Measurements from ENCODE around the gene CRYL1. TPM values are rescaled to one million over a fixed set of nuclear protein-coding genes. Genes with fewer than 3 reads are reported as not detected.
"Not testable (repeated sequence)": the region's sequence is repeated elsewhere in the genome, so short reads cannot be mapped to it uniquely, and the experiment has no call there.

Gene CRYL1
- total and polyA plus RNA-seq, 2 donors (not counting 1 experiment from before 2014, with no cell fraction given) = 6.5 to 15.1 TPM

GRCh38 chr13:20435616-20436368 lies 89.9 kb downstream of the CRYL1 start:
- H3K9me3 ChIP-seq (ENCODE audit: control extremely low read depth in 1 of 3, control insufficient read depth in 2 of 3, insufficient read depth in 1 of 3, low read length in 2 of 3) = peaks cover 0 to 2% (median 0%) of the 10 kb centered on the region in 3 donors
- 96% methylated on average over 57 of the region's 57 CpGs for WGBS (ENCODE audit: insufficient coverage)
- no peak overlapping the region for H3K9ac ChIP-seq (ENCODE audit: low read length)
- Mint-ChIP-seq H3K27ac (no peak overlapping the region), H3K27me3 (no peaks in the 10 kb centered on the region), H3K4me3 (no peak overlapping the region), H3K4me1 (no peaks in the 10 kb centered on the region), H3K9me3 (ENCODE audit: insufficient read depth) (peaks cover 4% of the 10 kb centered on the region)
- H3K27ac ChIP-seq (ENCODE audit: low read length in 2 of 2) = no peak overlapping the region
- H3K79me2 ChIP-seq (ENCODE audit: control insufficient read depth, insufficient read depth, low read length) = no peaks in the 10 kb centered on the region
- DNase-seq (no peak), ATAC-seq (ENCODE audit: low read depth) (no peak)
- H4K20me1 ChIP-seq (ENCODE audit: control insufficient read depth, insufficient read depth, low read length, poor library complexity, severe bottlenecking) = no peaks in the 10 kb centered on the region
- H3K27me3 ChIP-seq (replicated peaks in 1 of 4; ENCODE audit: control extremely low read depth in 1 of 4, control insufficient read depth in 3 of 4, insufficient read depth in 4 of 4, low read length in 3 of 4) = no peaks in the 10 kb centered on the region
- H3K4me2 ChIP-seq (replicated peaks; ENCODE audit: low read depth, low read length, poor library complexity, severe bottlenecking) = no peak overlapping the region
- POLR2A ChIA-PET = no interaction called here
- H3K36me3 ChIP-seq (replicated peaks in 1 of 2; ENCODE audit: control extremely low read depth in 1 of 2, control insufficient read depth in 1 of 2, extremely low read depth in 1 of 2, insufficient read depth in 2 of 2, low read length in 1 of 2) = no peaks in the 10 kb centered on the region
- H3K4me1 ChIP-seq (ENCODE audit: control insufficient read depth in 2 of 2, insufficient read depth in 2 of 2, low read length in 2 of 2) = no peaks in the 10 kb centered on the region
- no peak for TF ChIP-seq CTCF (IDR thresholded peaks at IDR 0.05)
- TF ChIP-seq EZH2 (IDR thresholded peaks at IDR 0.05; ENCODE audit: borderline replicate concordance, insufficient read depth, low read depth, low read length, poor library complexity, severe bottlenecking) = no peak
- CTCF ChIA-PET = no interaction called here
- intact Hi-C loops (cut with micrococcal nuclease) = no loop called here
- no peak overlapping the region for H2AFZ ChIP-seq (ENCODE audit: insufficient read depth, low read depth, low read length, poor library complexity, severe bottlenecking)
- no peak overlapping the region for H3K4me3 ChIP-seq (ENCODE audit: control extremely low read depth in 1 of 5, extremely low read depth in 1 of 5, insufficient read depth in 1 of 5, low read depth in 2 of 5, low read length in 4 of 5)

- H3K27me3 ChIP-seq (replicated peaks in 1 of 4; ENCODE audit: control extremely low read depth in 1 of 4, control insufficient read depth in 3 of 4, insufficient read depth in 4 of 4, low read length in 3 of 4); POLR2A ChIA-PET; H3K9me3 Mint-ChIP-seq (ENCODE audit: insufficient read depth); H3K9ac ChIP-seq (ENCODE audit: low read length); H2AFZ ChIP-seq (ENCODE audit: insufficient read depth, low read depth, low read length, poor library complexity, severe bottlenecking); H3K79me2 ChIP-seq (ENCODE audit: control insufficient read depth, insufficient read depth, low read length); DNase-seq; H3K9me3 ChIP-seq (ENCODE audit: control extremely low read depth in 1 of 3, control insufficient read depth in 2 of 3, insufficient read depth in 1 of 3, low read length in 2 of 3); intact Hi-C loops (cut with micrococcal nuclease); H3K27ac ChIP-seq (ENCODE audit: low read length in 2 of 2); H3K36me3 ChIP-seq (replicated peaks in 1 of 2; ENCODE audit: control extremely low read depth in 1 of 2, control insufficient read depth in 1 of 2, extremely low read depth in 1 of 2, insufficient read depth in 2 of 2, low read length in 1 of 2); H3K4me3 Mint-ChIP-seq; H3K27me3 Mint-ChIP-seq; ATAC-seq (ENCODE audit: low read depth); H3K27ac Mint-ChIP-seq; CTCF ChIA-PET; H3K4me3 ChIP-seq (ENCODE audit: control extremely low read depth in 1 of 5, extremely low read depth in 1 of 5, insufficient read depth in 1 of 5, low read depth in 2 of 5, low read length in 4 of 5); H3K4me2 ChIP-seq (replicated peaks; ENCODE audit: low read depth, low read length, poor library complexity, severe bottlenecking); H4K20me1 ChIP-seq (ENCODE audit: control insufficient read depth, insufficient read depth, low read length, poor library complexity, severe bottlenecking); H3K4me1 ChIP-seq (ENCODE audit: control insufficient read depth in 2 of 2, insufficient read depth in 2 of 2, low read length in 2 of 2); H3K4me1 Mint-ChIP-seq: not testable (repeated sequence)
- WGBS (ENCODE audit: insufficient coverage) = 80% methylated on average over 1 of the region's 9 CpGs
These were observed 91.4 kb downstream of the CRYL1 start for GRCh38 chr13:20434210-20434609.
